Measurements from ENCODE around the gene RETNLB. TPM values are rescaled to one million over a fixed set of nuclear protein-coding genes. Genes with fewer than 3 reads are reported as not detected.

The RETNLB gene
- total and polyA plus RNA-seq, 7 experiments from 2014 or later: not detected

- H3K27ac Mint-ChIP-seq: no peak overlapping the region
- Histone ChIP-seq H3K27me3 (ENCODE audit: control insufficient read depth in 2 of 2, insufficient read depth in 2 of 2, low read length in 2 of 2) (no peaks in the 10 kb centered on the region), H3K4me3 (ENCODE audit: low read length) (no peak overlapping the region), H3K36me3 (ENCODE audit: control insufficient read depth in 2 of 3, insufficient read depth in 3 of 3, low read length in 3 of 3) (no peaks in the 10 kb centered on the region), H3K4me1 (ENCODE audit: control insufficient read depth in 2 of 2, insufficient read depth in 2 of 2, low read length in 2 of 2) (no peaks in the 10 kb centered on the region), H3K9me3 (ENCODE audit: control insufficient read depth in 2 of 3, low read length in 3 of 3) (no peaks in the 10 kb centered on the region), H3K27ac (ENCODE audit: low read depth, low read length) (no peak overlapping the region)
- intact Hi-C loops (cut with micrococcal nuclease): no loop called here
- H3K9me3 Mint-ChIP-seq: peaks cover 0 to 5% (median 0%) of the 10 kb centered on the region in 11 donors
- no peaks in the 10 kb centered on the region for H3K27me3 Mint-ChIP-seq
- no peak overlapping the region for H3K4me3 Mint-ChIP-seq
- ChIA-PET POLR2A (interaction anchor here (0.5 to 0.6 kb wide), 2 partner anchors 34 to 1214 kb away, joined by 3 to 4 read pairs; no protein-coding TSS in a partner anchor), CTCF (no interaction called here)
- DNase-seq (no peak), ATAC-seq (no peak)
- H3K4me1 Mint-ChIP-seq: peaks cover 0 to 3% (median 0%) of the 10 kb centered on the region in 7 donors
- no peaks in the 10 kb centered on the region for H3K36me3 Mint-ChIP-seq
Observed at GRCh38 chr3:108728934-108729333, 28.3 kb downstream of the RETNLB start.

- peaks cover 0 to 6% (median 0%) of the 10 kb centered on the region in 11 donors for H3K9me3 Mint-ChIP-seq
- no peaks in the 10 kb centered on the region for H3K27me3 ChIP-seq (ENCODE audit: control insufficient read depth in 2 of 2, insufficient read depth in 2 of 2, low read length in 2 of 2)
- ATAC-seq: no peak
- no peak overlapping the region for H3K4me3 ChIP-seq (ENCODE audit: low read length)
- no peaks in the 10 kb centered on the region for H3K9me3 ChIP-seq (ENCODE audit: control insufficient read depth in 2 of 3, low read length in 3 of 3)
- intact Hi-C loops (cut with micrococcal nuclease): no loop called here
- H3K27me3 Mint-ChIP-seq: no peaks in the 10 kb centered on the region
- peaks cover 0 to 3% (median 0%) of the 10 kb centered on the region in 7 donors for H3K4me1 Mint-ChIP-seq
- H3K27ac Mint-ChIP-seq: no peak overlapping the region
- H3K36me3 ChIP-seq (ENCODE audit: control insufficient read depth in 2 of 3, insufficient read depth in 3 of 3, low read length in 3 of 3): no peaks in the 10 kb centered on the region
- H3K4me1 ChIP-seq (ENCODE audit: control insufficient read depth in 2 of 2, insufficient read depth in 2 of 2, low read length in 2 of 2): no peaks in the 10 kb centered on the region
- CTCF ChIA-PET: no interaction called here
- no peak for DNase-seq
- H3K4me3 Mint-ChIP-seq: no peak overlapping the region
- POLR2A ChIA-PET: no interaction called here
- H3K27ac ChIP-seq (ENCODE audit: low read depth, low read length): no peak overlapping the region
- H3K36me3 Mint-ChIP-seq: no peaks in the 10 kb centered on the region
Observed at GRCh38 chr3:108728105-108728504, 29.1 kb downstream of the RETNLB start.

- CTCF ChIA-PET: no interaction called here
Observed at GRCh38 chr3:108724101-108724500, 33.1 kb downstream of the RETNLB start.

GRCh38 chr3:108722724-108723123 is 34.5 kb downstream of the RETNLB start:
- Mint-ChIP-seq H3K36me3 (no peaks in the 10 kb centered on the region), H3K27ac (no peak overlapping the region), H3K27me3 (peaks cover 0 to 4% (median 0%) of the 10 kb centered on the region in 5 donors), H3K9me3 (peaks cover 0 to 13% (median 4%) of the 10 kb centered on the region in 11 donors), H3K4me3 (no peak overlapping the region), H3K4me1 (peaks cover 0 to 9% (median 3%) of the 10 kb centered on the region in 7 donors)
- DNase-seq (no peak), ATAC-seq (peak; percentile 41)
- Histone ChIP-seq H3K36me3 (ENCODE audit: control insufficient read depth in 2 of 3, insufficient read depth in 3 of 3, low read length in 3 of 3) (no peaks in the 10 kb centered on the region), H3K27me3 (ENCODE audit: control insufficient read depth in 2 of 2, insufficient read depth in 2 of 2, low read length in 2 of 2) (no peaks in the 10 kb centered on the region), H3K27ac (ENCODE audit: low read depth, low read length) (no peak overlapping the region), H3K9me3 (ENCODE audit: control insufficient read depth in 2 of 3, low read length in 3 of 3) (no peaks in the 10 kb centered on the region), H3K4me3 (ENCODE audit: low read length) (no peak overlapping the region), H3K4me1 (ENCODE audit: control insufficient read depth in 2 of 2, insufficient read depth in 2 of 2, low read length in 2 of 2) (no peaks in the 10 kb centered on the region)
- CTCF ChIA-PET: interaction anchor here (0.5 kb wide), 1 partner anchor 614 kb away, joined by 3 read pairs; no protein-coding TSS in a partner anchor
- intact Hi-C loops (cut with micrococcal nuclease): no loop called here
- POLR2A ChIA-PET: no interaction called here

More at GRCh38 chr3:108724101-108724500, 33.1 kb downstream of the RETNLB start:
- no peak overlapping the region for H3K27ac Mint-ChIP-seq
- H3K36me3 Mint-ChIP-seq: no peaks in the 10 kb centered on the region
- H3K4me1 Mint-ChIP-seq: peaks cover 0 to 9% (median 3%) of the 10 kb centered on the region in 7 donors
- H3K9me3 Mint-ChIP-seq: peaks cover 0 to 13% (median 4%) of the 10 kb centered on the region in 11 donors
- Histone ChIP-seq H3K4me3 (ENCODE audit: low read length) (no peak overlapping the region), H3K27ac (ENCODE audit: low read depth, low read length) (no peak overlapping the region), H3K4me1 (ENCODE audit: control insufficient read depth in 2 of 2, insufficient read depth in 2 of 2, low read length in 2 of 2) (no peaks in the 10 kb centered on the region), H3K27me3 (ENCODE audit: control insufficient read depth in 2 of 2, insufficient read depth in 2 of 2, low read length in 2 of 2) (no peaks in the 10 kb centered on the region), H3K9me3 (ENCODE audit: control insufficient read depth in 2 of 3, low read length in 3 of 3) (no peaks in the 10 kb centered on the region), H3K36me3 (ENCODE audit: control insufficient read depth in 2 of 3, insufficient read depth in 3 of 3, low read length in 3 of 3) (no peaks in the 10 kb centered on the region)
- H3K27me3 Mint-ChIP-seq: no peaks in the 10 kb centered on the region
- no peak overlapping the region for H3K4me3 Mint-ChIP-seq
- no peak for DNase-seq
- POLR2A ChIA-PET: no interaction called here
- intact Hi-C loops (cut with micrococcal nuclease): no loop called here
- no peak for ATAC-seq

- POLR2A ChIA-PET: interaction anchor here (0.6 kb wide), 1 partner anchor 129 kb away, joined by 3 read pairs; no protein-coding TSS in a partner anchor
- H3K4me3 Mint-ChIP-seq: no peak overlapping the region
- DNase-seq (no peak), ATAC-seq (no peak)
- Histone ChIP-seq H3K27ac (ENCODE audit: low read depth, low read length) (no peak overlapping the region), H3K27me3 (ENCODE audit: control insufficient read depth in 2 of 2, insufficient read depth in 2 of 2, low read length in 2 of 2) (no peaks in the 10 kb centered on the region), H3K9me3 (ENCODE audit: control insufficient read depth in 2 of 3, low read length in 3 of 3) (no peaks in the 10 kb centered on the region), H3K36me3 (ENCODE audit: control insufficient read depth in 2 of 3, insufficient read depth in 3 of 3, low read length in 3 of 3) (no peaks in the 10 kb centered on the region), H3K4me1 (ENCODE audit: control insufficient read depth in 2 of 2, insufficient read depth in 2 of 2, low read length in 2 of 2) (no peaks in the 10 kb centered on the region), H3K4me3 (ENCODE audit: low read length) (no peak overlapping the region)
- peaks cover 0 to 13% (median 3%) of the 10 kb centered on the region in 11 donors for H3K9me3 Mint-ChIP-seq
- no peaks in the 10 kb centered on the region for H3K36me3 Mint-ChIP-seq
- intact Hi-C loops (cut with micrococcal nuclease): no loop called here
- peaks cover 0 to 9% (median 3%) of the 10 kb centered on the region in 7 donors for H3K4me1 Mint-ChIP-seq
- CTCF ChIA-PET: no interaction called here
- H3K27me3 Mint-ChIP-seq: peaks cover 0 to 6% (median 0%) of the 10 kb centered on the region in 5 donors
- no peak overlapping the region for H3K27ac Mint-ChIP-seq
Observed at GRCh38 chr3:108719178-108719806, 37.9 kb downstream of the RETNLB start.

GRCh38 chr3:108718454-108718853 is 38.8 kb downstream of the RETNLB start:
- DNase-seq: no peak
- no peak for ATAC-seq
- Histone ChIP-seq H3K4me3 (ENCODE audit: low read length) (no peak overlapping the region), H3K36me3 (ENCODE audit: control insufficient read depth in 2 of 3, insufficient read depth in 3 of 3, low read length in 3 of 3) (no peaks in the 10 kb centered on the region), H3K27me3 (ENCODE audit: control insufficient read depth in 2 of 2, insufficient read depth in 2 of 2, low read length in 2 of 2) (no peaks in the 10 kb centered on the region), H3K9me3 (ENCODE audit: control insufficient read depth in 2 of 3, low read length in 3 of 3) (no peaks in the 10 kb centered on the region), H3K27ac (ENCODE audit: low read depth, low read length) (no peak overlapping the region), H3K4me1 (ENCODE audit: control insufficient read depth in 2 of 2, insufficient read depth in 2 of 2, low read length in 2 of 2) (no peaks in the 10 kb centered on the region)
- Mint-ChIP-seq H3K27ac (no peak overlapping the region), H3K9me3 (peaks cover 0 to 11% (median 0%) of the 10 kb centered on the region in 11 donors), H3K4me1 (peaks cover 0 to 9% (median 3%) of the 10 kb centered on the region in 7 donors), H3K36me3 (no peaks in the 10 kb centered on the region), H3K27me3 (peaks cover 0 to 7% (median 0%) of the 10 kb centered on the region in 5 donors), H3K4me3 (no peak overlapping the region)
- ChIA-PET POLR2A (no interaction called here), CTCF (no interaction called here)
- intact Hi-C loops (cut with micrococcal nuclease): no loop called here

- no peaks in the 10 kb centered on the region for H3K36me3 Mint-ChIP-seq
- H3K27me3 ChIP-seq (ENCODE audit: control insufficient read depth in 2 of 2, insufficient read depth in 2 of 2, low read length in 2 of 2): no peaks in the 10 kb centered on the region
- no peak overlapping the region for H3K4me3 Mint-ChIP-seq
- no peak overlapping the region for H3K27ac ChIP-seq (ENCODE audit: low read depth, low read length)
- intact Hi-C loops (cut with micrococcal nuclease): no loop called here
- ChIA-PET CTCF (no interaction called here), POLR2A (no interaction called here)
- no peak overlapping the region for H3K4me3 ChIP-seq (ENCODE audit: low read length)
- H3K4me1 ChIP-seq (ENCODE audit: control insufficient read depth in 2 of 2, insufficient read depth in 2 of 2, low read length in 2 of 2): no peaks in the 10 kb centered on the region
- no peak for DNase-seq
- H3K27me3 Mint-ChIP-seq: peaks cover 0 to 10% (median 0%) of the 10 kb centered on the region in 5 donors
- H3K9me3 Mint-ChIP-seq: no peaks in the 10 kb centered on the region
- no peak overlapping the region for H3K27ac Mint-ChIP-seq
- no peaks in the 10 kb centered on the region for H3K36me3 ChIP-seq (ENCODE audit: control insufficient read depth in 2 of 3, insufficient read depth in 3 of 3, low read length in 3 of 3)
- no peak for ATAC-seq
- H3K9me3 ChIP-seq (ENCODE audit: control insufficient read depth in 2 of 3, low read length in 3 of 3): no peaks in the 10 kb centered on the region
- no peaks in the 10 kb centered on the region for H3K4me1 Mint-ChIP-seq
Observed at GRCh38 chr3:108713816-108714215, 43.4 kb downstream of the RETNLB start.
